OCI-LY1 (cell line): ENCODE measurements around the gene NUCB1.
A peak's percentile ranks its signal among the peaks of the same experiment; 100 is the strongest.

ENCODE experiments used
- H2AFZ ChIP-seq: fragments of 200-600 bp; sonication (generic), shearing (Covaris generic); 2 replicates; pipeline ENCODE4 v1.6.0; 2014; ENCODE audit warnings: antibody characterized with exemption, mild to moderate bottlenecking, low read length
- H3F3A ChIP-seq: fragments of 200-600 bp; sonication (generic), shearing (Covaris generic); 2 replicates; pipeline ENCODE4 v1.6.0; 2014; ENCODE audit warnings: mild to moderate bottlenecking, antibody characterized with exemption, low read length, moderate library complexity; ENCODE audit not compliant: insufficient read depth
- H3K27ac ChIP-seq: fragments of 200-600 bp; sonication (generic); 2 replicates; pipeline ENCODE4 v1.5.1; 2014; ENCODE audit warnings: low read length, mixed run types, mild to moderate bottlenecking, low read depth; ENCODE audit not compliant: poor library complexity, severe bottlenecking
- H3K27me3 ChIP-seq: fragments of 200-600 bp; sonication (generic); 2 replicates; pipeline ENCODE4 v1.6.0; 2014; ENCODE audit warnings: antibody characterized with exemption, mild to moderate bottlenecking, low read length, moderate library complexity; ENCODE audit not compliant: insufficient read depth
- H3K36me3 ChIP-seq: fragments of 200-600 bp; sonication (generic); 2 replicates; pipeline ENCODE4 v1.6.1; 2014; ENCODE audit warnings: mild to moderate bottlenecking, antibody characterized with exemption, low read length, moderate library complexity, mixed read lengths; ENCODE audit not compliant: insufficient read depth
- H3K4me1 ChIP-seq: fragments of 200-600 bp; sonication (generic); 2 replicates; pipeline ENCODE4 v1.5.1; 2014; ENCODE audit warnings: mild to moderate bottlenecking, low read length, moderate library complexity; ENCODE audit not compliant: insufficient read depth, severe bottlenecking
- H3K4me2 ChIP-seq: fragments of 200-600 bp; sonication (generic), shearing (Covaris generic); 2 replicates; pipeline ENCODE4 v1.6.1; 2014; ENCODE audit warnings: low read length
- H3K4me3 ChIP-seq: fragments of 200-600 bp; sonication (generic); 2 replicates; pipeline ENCODE4 v1.5.1; 2014; ENCODE audit warnings: low read length, low read depth, mild to moderate bottlenecking, mixed read lengths; ENCODE audit not compliant: poor library complexity, severe bottlenecking
- H3K79me2 ChIP-seq: fragments of 200-600 bp; shearing (Covaris generic); 2 replicates; pipeline ENCODE4 v1.6.1; 2016; ENCODE audit warnings: mixed run types, low read length, mixed read lengths; ENCODE audit not compliant: insufficient read depth
- H3K9ac ChIP-seq: fragments of 200-600 bp; sonication (generic), shearing (Covaris generic); 2 replicates; pipeline ENCODE4 v1.6.1; 2014; ENCODE audit warnings: mild to moderate bottlenecking, low read length, mixed read lengths
- H3K9me2 ChIP-seq: fragments of 200-600 bp; sonication (generic), shearing (Covaris generic); 2 replicates; pipeline ENCODE4 v1.6.1; 2014; ENCODE audit warnings: low read depth, mild to moderate bottlenecking, low read length, mixed read lengths
- H3K9me3 ChIP-seq: fragments of 200-600 bp; shearing (Covaris generic); 2 replicates; pipeline ENCODE4 v1.6.1; 2014; ENCODE audit warnings: low read length, mixed read lengths
- H4K20me1 ChIP-seq: fragments of 200-600 bp; sonication (generic), shearing (Covaris generic); 2 replicates; pipeline ENCODE4 v1.6.0; 2016; ENCODE audit warnings: mild to moderate bottlenecking, low read length; ENCODE audit not compliant: insufficient read depth
- EZH2 ChIP-seq: fragments of 200-600 bp; sonication (generic), shearing (Covaris generic); IDR thresholded peaks from 2 replicates; pipeline ENCODE4 v1.8.0; 2017; ENCODE audit warnings: borderline replicate concordance, mixed run types, mild to moderate bottlenecking, antibody characterized with exemption, low read length, moderate library complexity, mixed read lengths
- TF ChIP-seq, protein P1 (sequence below): fragments of 200-600 bp; sonication (generic), shearing (Covaris generic); IDR thresholded peaks from 2 replicates; pipeline ENCODE4 v1.5.1; 2017; ENCODE audit warnings: mild to moderate bottlenecking, antibody characterized with exemption, low read length, moderate library complexity, mixed read lengths

Gene NUCB1

DNA sequence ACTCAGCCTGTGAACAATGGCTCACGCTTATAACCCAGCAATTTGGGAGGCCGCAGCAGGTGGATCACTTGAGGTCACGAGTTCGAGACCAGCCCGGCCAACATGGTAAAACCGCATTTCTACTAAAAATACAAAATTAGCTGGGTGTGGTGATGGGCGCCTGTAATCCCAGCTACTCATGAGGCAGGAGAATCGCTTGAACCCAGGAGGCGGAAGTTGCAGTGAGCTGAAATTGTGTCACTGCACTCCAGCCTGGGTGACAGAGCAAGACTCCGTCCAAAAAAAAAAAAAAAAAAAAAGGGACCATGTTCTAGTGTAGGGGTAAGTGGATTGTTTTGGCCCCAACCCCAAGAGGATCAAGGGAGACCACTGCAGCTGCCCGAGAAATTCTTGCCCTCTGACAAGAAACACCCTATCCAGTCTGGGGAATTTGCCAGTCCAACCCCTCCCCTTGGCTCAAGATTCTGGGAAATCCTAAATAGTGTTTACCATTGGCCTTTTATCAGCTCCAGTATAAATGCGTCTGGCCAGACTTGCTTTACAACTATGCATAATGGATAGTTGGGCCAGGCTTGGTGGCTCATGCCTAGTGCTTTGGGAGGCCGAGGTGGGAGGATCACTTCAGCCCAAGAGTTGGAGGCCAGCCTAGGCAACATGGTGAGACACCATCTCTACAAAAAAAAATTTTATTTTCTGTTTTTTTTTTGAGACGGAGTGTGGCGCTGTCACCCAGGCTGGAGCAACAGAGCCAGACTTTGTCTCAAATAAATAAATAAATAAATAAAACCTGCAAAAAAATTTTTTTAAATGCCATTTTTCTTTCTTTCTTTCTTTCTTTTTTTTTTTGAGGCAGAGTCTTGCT lies 28.3 kb downstream of the NUCB1 start:
- Histone ChIP-seq H3K9me2 (no peaks in the 10 kb centered on the region), H2AFZ (no peak overlapping the region), H3K27me3 (no peaks in the 10 kb centered on the region; the same call in 1 of the 2 replicates), H3K4me1 (peaks cover 5% of the 10 kb centered on the region), H4K20me1 (no peaks in the 10 kb centered on the region), H3K79me2 (no peaks in the 10 kb centered on the region), H3F3A (no peaks in the 10 kb centered on the region), H3K36me3 (no peaks in the 10 kb centered on the region), H3K9me3 (no peaks in the 10 kb centered on the region), H3K4me3 (no peak overlapping the region), H3K9ac (no peak overlapping the region), H3K4me2 (no peak overlapping the region), H3K27ac (no peak overlapping the region)
- TF ChIP-seq, protein P1, sequence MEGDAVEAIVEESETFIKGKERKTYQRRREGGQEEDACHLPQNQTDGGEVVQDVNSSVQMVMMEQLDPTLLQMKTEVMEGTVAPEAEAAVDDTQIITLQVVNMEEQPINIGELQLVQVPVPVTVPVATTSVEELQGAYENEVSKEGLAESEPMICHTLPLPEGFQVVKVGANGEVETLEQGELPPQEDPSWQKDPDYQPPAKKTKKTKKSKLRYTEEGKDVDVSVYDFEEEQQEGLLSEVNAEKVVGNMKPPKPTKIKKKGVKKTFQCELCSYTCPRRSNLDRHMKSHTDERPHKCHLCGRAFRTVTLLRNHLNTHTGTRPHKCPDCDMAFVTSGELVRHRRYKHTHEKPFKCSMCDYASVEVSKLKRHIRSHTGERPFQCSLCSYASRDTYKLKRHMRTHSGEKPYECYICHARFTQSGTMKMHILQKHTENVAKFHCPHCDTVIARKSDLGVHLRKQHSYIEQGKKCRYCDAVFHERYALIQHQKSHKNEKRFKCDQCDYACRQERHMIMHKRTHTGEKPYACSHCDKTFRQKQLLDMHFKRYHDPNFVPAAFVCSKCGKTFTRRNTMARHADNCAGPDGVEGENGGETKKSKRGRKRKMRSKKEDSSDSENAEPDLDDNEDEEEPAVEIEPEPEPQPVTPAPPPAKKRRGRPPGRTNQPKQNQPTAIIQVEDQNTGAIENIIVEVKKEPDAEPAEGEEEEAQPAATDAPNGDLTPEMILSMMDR, result no peak
- TF ChIP-seq EZH2, result no peak

DNA sequence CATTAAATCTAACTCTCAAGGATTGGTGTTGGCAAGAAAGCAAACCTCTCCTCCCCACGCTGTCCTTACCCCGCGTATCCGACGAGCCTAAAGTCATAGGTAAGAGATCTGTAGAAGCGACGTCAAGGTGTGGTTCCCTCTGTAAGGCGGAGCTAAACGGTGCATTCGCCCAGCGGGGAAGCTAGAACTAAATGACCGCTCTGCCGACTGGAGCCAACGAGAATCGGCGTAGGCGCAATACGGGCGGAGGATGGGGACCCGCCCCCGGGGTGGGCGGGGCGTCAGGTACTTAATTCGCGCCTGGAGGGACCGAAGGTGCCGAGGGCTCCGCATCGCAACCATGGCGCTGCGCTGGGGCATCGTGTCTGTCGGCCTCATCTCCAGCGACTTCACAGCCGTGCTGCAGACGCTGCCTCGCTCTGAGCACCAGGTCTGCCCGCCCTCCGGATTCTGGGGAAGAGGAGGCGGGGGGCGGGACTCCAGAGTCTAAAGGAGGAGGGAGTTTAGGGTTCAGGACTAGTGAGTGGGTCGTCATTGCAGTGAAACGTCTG lies 33.3 kb downstream of the NUCB1 start, which contains the start of gene DHDH:
Gene DHDH (plus strand): TSS at position 318 of the 551 bp plus-strand sequence. CDS start 23 bp downstream, at position 341.
- Histone ChIP-seq H3K36me3 (no peaks in the 10 kb centered on the region), H2AFZ (peak within 1 kb of the TSS; percentile 75; the same call in 1 of the 2 replicates), H3K79me2 (no peaks in the 10 kb centered on the region), H3K9me2 (no peaks in the 10 kb centered on the region), H3K9ac (peak within 1 kb of the TSS; percentile 49), H3K27ac (no peak within 1 kb of the TSS), H3K4me1 (peaks cover 12% of the 10 kb centered on the region), H3K4me2 (peak within 1 kb of the TSS; percentile 77), H3K9me3 (no peaks in the 10 kb centered on the region), H4K20me1 (no peaks in the 10 kb centered on the region), H3K4me3 (peak within 1 kb of the TSS; percentile 59), H3F3A (no peaks in the 10 kb centered on the region), H3K27me3 (no peaks in the 10 kb centered on the region)
- TF ChIP-seq, protein P1, result no peak
- TF ChIP-seq EZH2, result no peak

DNA sequence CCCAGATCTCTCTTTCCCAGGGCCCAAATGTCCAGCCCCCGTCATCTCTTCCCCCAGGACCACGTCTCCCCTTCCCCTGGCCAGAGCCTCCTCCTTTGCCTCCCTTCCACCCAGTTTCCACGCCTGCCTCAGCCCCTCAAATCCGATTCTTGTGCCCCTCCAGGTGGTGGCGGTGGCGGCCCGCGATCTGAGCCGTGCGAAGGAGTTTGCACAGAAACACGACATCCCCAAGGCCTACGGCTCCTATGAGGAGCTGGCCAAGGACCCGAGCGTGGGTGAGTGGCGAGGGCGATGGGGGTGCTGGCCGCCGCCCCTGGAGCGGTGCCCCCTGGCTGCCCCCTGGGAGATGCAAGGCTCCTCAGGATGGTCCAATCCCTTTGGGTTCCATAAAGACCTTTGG lies 34.7 kb downstream of the NUCB1 start:
- Histone ChIP-seq H4K20me1 (no peaks in the 10 kb centered on the region), H3K9me2 (no peaks in the 10 kb centered on the region), H3F3A (no peaks in the 10 kb centered on the region), H3K79me2 (no peaks in the 10 kb centered on the region), H3K4me3 (no peak overlapping the region), H3K9me3 (no peaks in the 10 kb centered on the region), H3K4me2 (no peak overlapping the region), H3K27ac (no peak overlapping the region), H3K4me1 (peaks cover 12% of the 10 kb centered on the region), H3K36me3 (no peaks in the 10 kb centered on the region), H3K27me3 (no peaks in the 10 kb centered on the region), H2AFZ (no peak overlapping the region), H3K9ac (no peak overlapping the region)
- no peak for TF ChIP-seq EZH2
- TF ChIP-seq, protein P1, result no peak
